Measurements from ENCODE around the gene WDR76. TPM values are rescaled to one million over a fixed set of nuclear protein-coding genes. Genes with fewer than 3 reads are reported as not detected.

Gene WDR76
- total RNA-seq, 4 donors from 2014 or later: 1.6 to 6.6 (median 4.8) TPM

GRCh38 chr15:43879386-43880355 is 52.9 kb downstream of the WDR76 start:
- Histone ChIP-seq H3K27me3 (no peaks in the 10 kb centered on the region), H3K27ac (no peak overlapping the region), H3K36me3 (no peaks in the 10 kb centered on the region), H3K4me1 (no peaks in the 10 kb centered on the region), H3K4me3 (replicated peaks in 1 of 3) (no peak overlapping the region), H3K9me3 (no peaks in the 10 kb centered on the region)
- TF ChIP-seq POLR2A (IDR thresholded peaks at IDR 0.05): no peak
- TF ChIP-seq CTCF (IDR thresholded peaks at IDR 0.05): no peak
- 83 to 84% methylated on average over 15 of the region's 15 CpGs for WGBS, 2 donors
- intact Hi-C loops (cut with DNase I): no loop called here
- DNase-seq: no peak

- no peaks in the 10 kb centered on the region for H3K9me3 ChIP-seq
- no peaks in the 10 kb centered on the region for H3K4me1 ChIP-seq
- no peaks in the 10 kb centered on the region for H3K27me3 ChIP-seq
- no peak for DNase-seq
- no peak overlapping the region for H3K4me3 ChIP-seq (replicated peaks in 1 of 3)
- 87 to 90% methylated on average over 5 of the region's 5 CpGs for WGBS, 2 donors
- TF ChIP-seq CTCF (IDR thresholded peaks at IDR 0.05) (no peak), POLR2A (IDR thresholded peaks at IDR 0.05) (no peak)
- intact Hi-C loops (cut with DNase I): no loop called here
- no peak overlapping the region for H3K27ac ChIP-seq
- H3K36me3 ChIP-seq: no peaks in the 10 kb centered on the region
These were observed 53.8 kb downstream of the WDR76 start for GRCh38 chr15:43880406-43881194.

- H3K9me3 ChIP-seq: no peaks in the 10 kb centered on the region
- no peak overlapping the region for H3K4me3 ChIP-seq (replicated peaks in 1 of 3)
- WGBS, 2 donors: 80 to 84% methylated on average over 4 of the region's 4 CpGs
- no peaks in the 10 kb centered on the region for H3K36me3 ChIP-seq
- no peak overlapping the region for H3K27ac ChIP-seq
- no peaks in the 10 kb centered on the region for H3K4me1 ChIP-seq
- no peaks in the 10 kb centered on the region for H3K27me3 ChIP-seq
- no peak for DNase-seq
- TF ChIP-seq POLR2A (IDR thresholded peaks at IDR 0.05) (no peak), CTCF (IDR thresholded peaks at IDR 0.05) (no peak)
- intact Hi-C loops (cut with DNase I): no loop called here
These were observed 54.4 kb downstream of the WDR76 start for GRCh38 chr15:43881245-43881644.

GRCh38 chr15:43881944-43882343 is 55.1 kb downstream of the WDR76 start:
- H3K27ac ChIP-seq: no peak overlapping the region
- DNase-seq: peak; percentile 13 to 23
- H3K9me3 ChIP-seq: no peaks in the 10 kb centered on the region
- H3K27me3 ChIP-seq: no peaks in the 10 kb centered on the region
- no peak overlapping the region for H3K4me3 ChIP-seq (replicated peaks in 1 of 3)
- TF ChIP-seq POLR2A (IDR thresholded peaks at IDR 0.05) (no peak), CTCF (IDR thresholded peaks at IDR 0.05) (peak in 5 of 6 experiments; percentile 14 to 50 (median 29))
- no peaks in the 10 kb centered on the region for H3K36me3 ChIP-seq
- intact Hi-C loops (cut with DNase I): no loop called here
- H3K4me1 ChIP-seq: no peaks in the 10 kb centered on the region
- WGBS, 2 donors: 69 to 71% methylated on average over 7 of the region's 7 CpGs

All from thyroid gland (tissue), 4 donors.